Measurements from ENCODE around the gene GTSE1. TPM values are rescaled to one million over a fixed set of nuclear protein-coding genes. Genes with fewer than 3 reads are reported as not detected.

Gene GTSE1
- total RNA-seq, 2 experiments from 2014 or later = 34.3 to 35.7 TPM

GRCh38 chr22:46315976-46316375 lies 19.3 kb downstream of the GTSE1 start:
- CTCF ChIA-PET = interaction anchor here (2.3 kb wide), 1 partner anchor 195 kb away, joined by 19 read pairs; no protein-coding TSS in a partner anchor
- POLR2A ChIA-PET = no interaction called here

- ChIA-PET CTCF (interaction anchor here (1.1 to 1.3 kb wide), 2 partner anchors 186 to 196 kb away, joined by 3 read pairs; no protein-coding TSS in a partner anchor), POLR2A (no interaction called here)
Observed at GRCh38 chr22:46317646-46318045, 21.0 kb downstream of the GTSE1 start.

GRCh38 chr22:46318576-46318975 lies 21.9 kb downstream of the GTSE1 start:
- ChIA-PET CTCF (interaction anchor here (0.9 kb wide), 1 partner anchor 324 kb away, joined by 3 read pairs; no protein-coding TSS in a partner anchor), POLR2A (no interaction called here)

- ChIA-PET POLR2A (no interaction called here), CTCF (no interaction called here)
Observed at GRCh38 chr22:46319319-46319718, 22.6 kb downstream of the GTSE1 start.

- POLR2A ChIA-PET = interaction anchor here (0.5 kb wide), 1 partner anchor 378 kb away, joined by 3 read pairs; no protein-coding TSS in a partner anchor
- CTCF ChIA-PET = no interaction called here
Observed at GRCh38 chr22:46320166-46320710, 23.6 kb downstream of the GTSE1 start.

- CTCF ChIA-PET = no interaction called here
Observed at GRCh38 chr22:46320716-46321386, 24.2 kb downstream of the GTSE1 start.

GRCh38 chr22:46322711-46323110 lies 26.0 kb downstream of the GTSE1 start:
- CTCF ChIA-PET = interaction anchor here (1.1 kb wide), 1 partner anchor 317 kb away, joined by 4 read pairs; no protein-coding TSS in a partner anchor
- POLR2A ChIA-PET = no interaction called here

More at GRCh38 chr22:46320716-46321386, 24.2 kb downstream of the GTSE1 start:
- POLR2A ChIA-PET = no interaction called here

GRCh38 chr22:46323162-46323561 lies 26.5 kb downstream of the GTSE1 start:
- CTCF ChIA-PET = no interaction called here
- POLR2A ChIA-PET = no interaction called here

- ChIA-PET POLR2A (no interaction called here), CTCF (interaction anchor here (0.6 to 1.4 kb wide), 2 partner anchors 10 to 295 kb away, joined by 3 read pairs; partner anchors contain the start of gene TRMU)
Observed at GRCh38 chr22:46326066-46326680, 29.5 kb downstream of the GTSE1 start.

GRCh38 chr22:46327691-46328465 lies 31.2 kb downstream of the GTSE1 start:
- ChIA-PET CTCF (no interaction called here), POLR2A (no interaction called here)

GRCh38 chr22:46328797-46329196 lies 32.1 kb downstream of the GTSE1 start:
- ChIA-PET POLR2A (interaction anchor here (0.5 kb wide), 1 partner anchor 256 kb away, joined by 5 read pairs; no protein-coding TSS in a partner anchor), CTCF (no interaction called here)

GRCh38 chr22:46329616-46330015 lies 32.9 kb downstream of the GTSE1 start:
- CTCF ChIA-PET = no interaction called here
- POLR2A ChIA-PET = interaction anchor here (0.6 kb wide), 1 partner anchor 62 kb away, joined by 3 read pairs; the partner anchor contains the start of gene TTC38

- POLR2A ChIA-PET = interaction anchor here (0.6 kb wide), 1 partner anchor 62 kb away, joined by 3 read pairs; the partner anchor contains the start of gene TTC38
- CTCF ChIA-PET = no interaction called here
Observed at GRCh38 chr22:46330426-46330825, 33.8 kb downstream of the GTSE1 start.

GRCh38 chr22:46331496-46331895 lies 34.8 kb downstream of the GTSE1 start:
- ChIA-PET POLR2A (no interaction called here), CTCF (interaction anchor here (0.8 kb wide), 1 partner anchor 209 kb away, joined by 3 read pairs; no protein-coding TSS in a partner anchor)

- ChIA-PET CTCF (interaction anchor here (0.7 to 1.5 kb wide), 4 partner anchors 9 to 341 kb away, joined by 3 read pairs; no protein-coding TSS in a partner anchor), POLR2A (interaction anchor here (0.6 to 1.7 kb wide), 3 partner anchors 32 to 85 kb away, joined by 3 to 8 read pairs (median 4); partner anchors contain the start of genes CDPF1 and GTSE1)
Observed at GRCh38 chr22:46335201-46336118, 38.8 kb downstream of the GTSE1 start, which contains the start of gene TRMU. Gene TRMU (plus strand): TSS chr22:46335714. CDS start chr22:46335765, 51 bp downstream.

- ChIA-PET CTCF (interaction anchor here (0.7 to 1.6 kb wide), 7 partner anchors 10 to 342 kb away, joined by 3 to 6 read pairs (median 3); no protein-coding TSS in a partner anchor), POLR2A (interaction anchor here (0.6 to 1.7 kb wide), 5 partner anchors 31 to 322 kb away, joined by 3 to 11 read pairs (median 4); partner anchors contain the start of genes CDPF1 and GTSE1)
Observed at GRCh38 chr22:46336119-46337078, 39.7 kb downstream of the GTSE1 start.

GRCh38 chr22:46337870-46338269 lies 41.2 kb downstream of the GTSE1 start:
- ChIA-PET CTCF (interaction anchor here (0.6 to 1.6 kb wide), 2 partner anchors 18 to 331 kb away, joined by 3 to 4 read pairs; no protein-coding TSS in a partner anchor), POLR2A (interaction anchor here (0.5 kb wide), 1 partner anchor 63 kb away, joined by 4 read pairs; no protein-coding TSS in a partner anchor)

Measured in activated CD8-positive, alpha-beta memory T cell treated with anti-CD3 and anti-CD28 coated beads for 36 hours (primary cell).